Lower leg skin (tissue), 3 donors: ENCODE data around the gene TRIO.

ENCODE experiments used
- POLR2A ChIP-seq, 2 donors: fragments of 450-650 bp; IDR thresholded peaks; one replicate each; pipeline ENCODE4 v1.6.1; 2016 to 2017; ENCODE audit warnings: antibody characterized with exemption in 2 of 2, mild to moderate bottlenecking in 1 of 2, moderate library complexity in 1 of 2
- TF ChIP-seq, protein P1 (sequence below), 3 donors: fragments of 450-650 bp; IDR thresholded peaks; one replicate each; pipeline ENCODE4 v1.5.1; 2016; ENCODE audit warnings: antibody characterized with exemption in 3 of 3, mild to moderate bottlenecking in 3 of 3, moderate library complexity in 2 of 3

DNA sequence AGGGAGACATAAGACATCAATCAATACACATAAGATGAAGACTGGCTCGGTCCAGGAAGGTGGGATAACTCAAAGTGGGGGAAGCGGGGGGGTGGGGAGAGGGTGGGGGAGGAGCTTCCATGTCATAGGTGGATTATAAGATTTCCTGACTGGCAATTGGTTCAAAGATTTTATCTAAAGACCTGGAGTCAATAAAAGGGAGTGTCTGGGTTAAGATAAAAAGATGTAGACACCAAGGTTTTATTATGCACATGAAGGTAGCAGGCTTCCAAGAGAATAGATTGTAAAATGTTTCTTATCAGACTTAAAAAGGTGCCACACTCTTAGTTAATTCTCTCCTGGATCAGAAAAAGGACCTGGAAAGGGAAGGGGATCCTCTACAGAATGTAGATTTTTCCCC is 412.9 kb downstream of the TRIO start:
- TF ChIP-seq, protein P1, sequence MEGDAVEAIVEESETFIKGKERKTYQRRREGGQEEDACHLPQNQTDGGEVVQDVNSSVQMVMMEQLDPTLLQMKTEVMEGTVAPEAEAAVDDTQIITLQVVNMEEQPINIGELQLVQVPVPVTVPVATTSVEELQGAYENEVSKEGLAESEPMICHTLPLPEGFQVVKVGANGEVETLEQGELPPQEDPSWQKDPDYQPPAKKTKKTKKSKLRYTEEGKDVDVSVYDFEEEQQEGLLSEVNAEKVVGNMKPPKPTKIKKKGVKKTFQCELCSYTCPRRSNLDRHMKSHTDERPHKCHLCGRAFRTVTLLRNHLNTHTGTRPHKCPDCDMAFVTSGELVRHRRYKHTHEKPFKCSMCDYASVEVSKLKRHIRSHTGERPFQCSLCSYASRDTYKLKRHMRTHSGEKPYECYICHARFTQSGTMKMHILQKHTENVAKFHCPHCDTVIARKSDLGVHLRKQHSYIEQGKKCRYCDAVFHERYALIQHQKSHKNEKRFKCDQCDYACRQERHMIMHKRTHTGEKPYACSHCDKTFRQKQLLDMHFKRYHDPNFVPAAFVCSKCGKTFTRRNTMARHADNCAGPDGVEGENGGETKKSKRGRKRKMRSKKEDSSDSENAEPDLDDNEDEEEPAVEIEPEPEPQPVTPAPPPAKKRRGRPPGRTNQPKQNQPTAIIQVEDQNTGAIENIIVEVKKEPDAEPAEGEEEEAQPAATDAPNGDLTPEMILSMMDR (IDR thresholded peaks at IDR 0.05), result no peak
- no peak for TF ChIP-seq POLR2A (IDR thresholded peaks at IDR 0.05)
